AG20443 (cell line): ENCODE measurements around the gene ANKIB1.
"Not testable (repeated sequence)": the region's sequence is repeated elsewhere in the genome, so short reads cannot be mapped to it uniquely, and the experiment has no call there.

Experiments
- DNase-seq: peaks from one replicate; pipeline ENCODE4 v3.0.0; 2012; ENCODE audit warnings: low spot score, mixed read lengths

The ANKIB1 gene

GRCh38 chr7:92410162-92410561, 164.4 kb downstream of the ANKIB1 start:
- DNase-seq, result not testable (repeated sequence)

- DNase-seq, result no peak
Observed at GRCh38 chr7:92412745-92413144, 167.0 kb downstream of the ANKIB1 start.

- DNase-seq, result no peak
Observed at GRCh38 chr7:92413550-92413949, 167.8 kb downstream of the ANKIB1 start.

DNA sequence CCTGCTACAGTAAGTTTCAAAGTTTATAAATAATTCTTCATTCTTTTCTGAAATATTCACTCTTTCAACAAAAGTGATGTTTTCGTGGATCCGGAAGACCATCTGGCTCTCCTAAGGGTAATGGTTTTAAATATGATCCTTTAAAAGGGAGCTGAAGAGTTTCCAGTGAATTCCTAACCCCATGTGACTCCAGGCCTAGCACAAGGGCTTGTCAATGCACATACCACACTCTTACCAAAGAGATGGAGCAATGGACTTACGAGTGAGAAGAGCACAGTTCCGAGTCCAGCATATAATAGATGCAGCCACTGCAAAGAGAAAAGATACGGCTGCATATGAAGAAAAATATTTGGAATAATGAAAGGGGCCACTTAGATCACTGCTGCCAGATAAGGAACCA, 169.5 kb downstream of the ANKIB1 start:
- peak; percentile 46 for DNase-seq

DNA sequence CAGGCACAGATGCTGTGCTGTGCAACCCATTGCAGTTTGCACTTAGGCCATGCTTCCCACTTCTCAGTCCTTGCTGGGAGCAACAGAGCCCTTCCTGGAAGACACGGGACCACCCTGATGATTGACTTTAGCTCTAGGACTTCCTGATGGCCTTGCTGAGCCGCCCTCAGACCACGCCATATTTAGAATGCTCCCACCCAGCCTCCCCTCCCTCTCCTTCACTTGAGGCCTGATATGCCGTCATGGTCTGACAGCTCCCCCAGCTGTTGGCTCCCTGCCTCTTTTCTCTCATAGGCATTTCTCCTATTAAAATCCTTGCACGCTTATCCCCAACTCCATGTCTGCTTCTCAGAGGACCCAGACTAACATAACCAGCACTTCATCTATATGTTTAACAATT, 172.1 kb downstream of the ANKIB1 start:
- DNase-seq, result no peak

DNA sequence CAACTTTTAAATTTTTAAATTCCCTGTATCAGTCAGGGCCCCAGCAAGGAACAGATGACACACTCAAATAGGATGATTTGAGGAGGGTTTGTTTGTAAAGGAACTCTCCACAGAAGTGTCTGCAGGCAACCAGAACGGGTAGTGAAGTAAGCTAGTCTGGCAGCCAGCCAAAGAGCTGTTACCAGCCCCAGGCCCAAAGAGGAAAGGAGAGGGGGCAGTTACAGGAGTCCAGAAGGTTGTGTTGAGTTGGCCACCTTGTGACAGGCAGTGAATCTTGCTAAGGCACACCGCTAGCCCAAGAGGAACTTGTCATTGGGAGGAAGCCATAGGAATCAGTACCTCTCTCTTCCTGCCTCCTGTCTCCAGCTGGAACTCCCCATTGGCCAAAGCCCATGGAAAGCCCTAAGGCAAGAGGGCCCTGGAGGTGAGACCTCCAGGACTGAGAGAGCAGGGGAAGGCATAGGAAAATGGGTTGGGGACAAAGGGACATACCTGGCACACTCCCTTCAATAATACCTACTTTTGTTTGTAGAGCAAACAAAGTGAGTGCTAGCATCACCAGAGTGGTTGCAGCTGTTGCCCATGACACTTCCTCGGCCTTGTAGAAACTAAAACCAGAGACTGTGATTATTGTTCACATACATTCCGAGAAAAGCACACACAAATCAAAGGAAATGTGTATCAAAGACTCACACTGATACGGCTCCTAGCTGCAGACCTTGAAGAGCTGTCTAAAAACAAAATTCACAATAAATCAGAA, 176.1 kb downstream of the ANKIB1 start:
- no peak for DNase-seq

GRCh38 chr7:92422926-92423325, 177.2 kb downstream of the ANKIB1 start:
- DNase-seq, result no peak

GRCh38 chr7:92423710-92424131, 177.9 kb downstream of the ANKIB1 start:
- no peak for DNase-seq

- no peak for DNase-seq
Observed at GRCh38 chr7:92425311-92425947, 179.7 kb downstream of the ANKIB1 start.

DNA sequence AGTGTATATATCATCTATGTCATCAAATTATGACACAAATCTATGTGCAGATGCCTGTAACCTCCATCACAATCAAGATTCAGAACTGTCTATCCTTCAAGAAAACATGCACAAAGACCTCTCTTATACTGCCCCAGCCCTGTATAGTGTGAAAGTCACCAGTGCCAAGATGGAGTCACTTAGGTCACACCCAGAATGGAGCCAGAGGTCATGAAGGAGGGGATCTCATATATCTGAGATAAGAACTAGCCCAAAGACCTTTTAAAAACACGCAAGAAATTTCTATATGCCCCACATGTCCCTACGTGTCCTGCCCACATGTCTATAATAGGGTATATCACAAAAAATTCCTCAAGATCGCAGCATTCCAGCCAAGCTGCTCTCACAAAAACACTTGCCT, 181.4 kb downstream of the ANKIB1 start:
- no peak for DNase-seq

- DNase-seq, result no peak
Observed at GRCh38 chr7:92432299-92432946, 186.6 kb downstream of the ANKIB1 start.

DNA sequence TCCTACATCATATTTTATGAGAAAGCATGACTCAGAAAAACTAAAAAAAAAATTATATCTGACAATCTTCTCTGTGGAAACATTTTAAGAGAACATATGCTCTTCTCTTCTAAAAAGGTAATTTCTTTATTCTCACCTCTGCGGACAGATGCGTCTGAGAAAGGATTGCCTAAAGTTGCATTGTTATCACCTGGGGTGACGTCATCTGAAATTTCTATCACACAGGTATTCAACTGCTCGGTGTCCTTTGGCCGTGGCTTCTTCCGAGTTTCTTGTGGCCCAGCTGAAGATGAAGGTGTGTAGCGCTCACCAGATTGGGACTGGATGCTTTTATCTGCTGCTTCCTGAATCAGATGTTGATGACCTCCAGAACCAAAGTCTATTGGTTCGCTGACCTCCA, 187.2 kb downstream of the ANKIB1 start:
- no peak for DNase-seq

- DNase-seq, result no peak
Observed at GRCh38 chr7:92435542-92435941, 189.8 kb downstream of the ANKIB1 start.

DNA sequence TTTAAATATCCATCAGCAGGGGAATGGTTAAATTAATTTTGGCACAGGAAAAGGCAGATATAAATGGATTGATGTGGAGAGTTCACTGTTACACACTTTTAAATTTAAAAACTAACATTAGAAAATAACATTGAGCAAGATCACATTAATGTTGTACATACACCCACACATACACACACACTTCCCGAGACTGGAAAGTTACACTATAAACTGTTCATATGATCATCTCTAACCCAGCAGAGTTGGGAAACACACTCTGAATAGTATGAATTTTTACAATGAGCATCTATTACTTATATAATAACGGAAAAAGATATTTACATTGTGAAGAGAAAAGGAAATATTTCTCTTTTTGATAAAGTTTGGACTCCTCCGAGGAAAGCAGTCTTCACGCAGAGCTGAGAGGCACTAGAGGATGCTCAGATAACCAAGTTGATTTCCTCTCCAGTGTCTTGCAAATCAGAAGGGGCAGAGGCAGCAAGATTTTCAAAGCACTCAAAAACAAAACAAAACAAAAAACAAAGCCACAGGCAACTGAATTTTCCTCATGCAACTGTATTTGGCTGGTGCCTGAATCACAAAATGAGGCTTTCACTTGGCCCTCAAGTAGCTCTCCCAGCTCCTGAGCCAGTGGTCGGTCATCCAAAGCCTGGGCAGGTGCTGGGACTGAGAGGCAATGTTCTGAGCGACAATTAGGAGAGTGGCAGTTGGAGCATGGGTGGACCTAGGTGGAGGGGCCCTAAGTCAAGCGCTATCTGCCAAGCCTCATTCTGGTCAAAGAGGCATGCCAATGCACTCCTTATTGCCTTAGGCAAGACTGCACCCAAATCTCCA, 191.1 kb downstream of the ANKIB1 start:
- DNase-seq, result no peak

DNA sequence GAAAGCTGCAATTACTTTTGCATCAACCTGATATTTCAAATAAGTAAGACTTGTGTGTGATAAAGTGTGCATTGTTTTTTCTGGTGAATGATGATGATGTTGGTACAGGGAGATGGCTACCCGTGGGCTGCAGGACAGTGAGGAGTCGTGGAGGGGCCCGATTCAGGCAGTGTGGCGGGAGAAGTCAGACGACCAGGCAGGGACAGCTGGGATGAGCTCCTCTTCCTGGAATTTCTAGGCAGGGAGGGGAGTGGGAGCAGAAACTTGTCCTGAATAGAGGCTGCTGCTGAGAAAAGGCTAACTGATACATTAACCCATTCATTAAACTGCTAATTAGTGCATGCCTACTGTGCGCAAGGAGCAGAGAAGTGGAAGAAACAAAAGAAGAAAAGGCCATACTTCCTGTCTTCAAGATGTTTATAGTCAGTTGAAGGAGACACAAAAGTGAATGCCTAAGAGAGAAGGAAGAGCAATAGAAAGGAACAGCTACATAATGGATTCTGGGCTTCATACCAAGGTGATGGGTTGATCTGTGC, 192.2 kb downstream of the ANKIB1 start:
- DNase-seq, result no peak

DNA sequence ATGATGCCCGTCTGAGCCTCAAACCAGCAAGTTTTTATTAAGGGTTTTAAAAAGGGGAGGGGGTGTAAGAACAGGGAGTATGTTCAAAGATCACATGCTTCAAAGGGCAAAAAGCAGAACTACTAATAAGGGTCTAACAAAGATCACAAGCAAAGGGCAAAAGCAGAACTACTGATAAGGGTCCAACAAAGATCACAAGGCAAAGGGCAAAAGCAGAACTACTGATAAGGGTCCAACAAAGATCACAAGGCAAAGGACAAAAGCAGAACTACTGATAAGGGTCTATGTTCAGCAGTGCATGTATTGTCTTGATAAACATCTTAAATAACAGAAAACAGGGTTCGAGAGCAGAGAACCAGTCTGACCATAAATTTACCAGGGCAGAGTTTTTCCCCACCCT, 196.9 kb downstream of the ANKIB1 start:
- DNase-seq, result not testable (repeated sequence)

DNA sequence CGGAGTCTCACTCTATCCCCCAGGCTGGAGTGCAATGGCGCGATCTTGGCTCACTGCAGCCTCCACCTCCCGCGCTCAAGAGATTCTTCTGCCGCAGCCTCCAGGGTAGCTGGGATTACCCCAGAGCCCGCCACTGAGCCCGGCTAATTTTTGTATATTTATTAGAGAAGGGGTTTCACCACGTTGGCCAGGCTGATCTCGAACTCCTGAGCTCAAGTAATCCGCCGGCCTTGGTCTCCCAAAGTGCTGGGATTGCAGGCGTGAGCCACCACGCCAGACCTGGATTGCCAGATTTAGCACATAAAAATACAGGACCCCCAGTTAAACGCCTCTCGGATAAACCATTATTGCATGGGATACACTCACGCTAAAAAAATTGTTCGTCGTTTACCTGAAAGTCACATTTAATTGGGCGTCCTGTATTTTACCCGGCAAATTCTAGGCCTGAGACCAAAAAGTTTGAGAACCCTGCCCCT, 201.1 kb downstream of the ANKIB1 start:
- no peak for DNase-seq

DNA sequence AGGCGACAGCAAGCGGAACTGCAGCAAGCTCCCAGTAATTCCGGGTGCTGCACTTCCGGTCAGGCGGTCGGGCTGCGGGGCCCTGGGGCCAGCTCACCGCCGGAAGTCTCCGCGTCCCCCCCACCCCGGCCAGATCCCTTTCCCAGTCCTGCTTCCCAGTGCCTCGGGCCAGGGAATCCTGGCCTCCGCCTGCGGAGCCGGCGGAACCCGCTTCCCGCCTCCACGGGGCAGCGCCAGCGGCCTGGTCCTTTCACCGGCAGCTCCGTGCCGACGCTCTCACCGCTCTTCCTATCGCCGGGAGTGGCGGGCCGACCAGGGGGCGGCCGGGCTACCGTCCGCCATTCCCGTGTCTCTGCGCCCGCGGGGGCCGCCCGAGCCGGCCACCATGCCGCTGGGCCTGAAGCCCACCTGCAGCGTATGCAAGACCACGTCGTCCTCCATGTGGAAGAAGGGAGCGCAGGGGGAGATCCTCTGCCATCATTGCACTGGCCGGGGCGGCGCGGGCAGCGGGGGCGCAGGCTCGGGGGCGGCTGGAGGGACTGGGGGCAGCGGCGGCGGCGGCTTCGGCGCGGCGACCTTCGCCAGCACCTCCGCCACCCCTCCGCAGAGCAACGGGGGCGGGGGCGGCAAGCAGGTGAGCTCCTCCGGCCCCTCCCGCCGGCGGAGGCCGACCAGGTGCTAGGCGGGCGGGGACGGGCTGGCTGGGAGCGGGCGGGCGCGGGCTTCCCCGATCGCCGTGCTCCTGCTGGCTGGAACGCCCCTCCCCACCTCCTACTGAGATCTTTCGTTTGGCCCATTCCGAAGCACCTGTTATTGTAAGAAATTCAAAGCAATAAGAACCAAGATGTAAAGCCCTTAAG, 201.8 kb downstream of the ANKIB1 start, which contains the start of gene GATAD1:
GATAD1 (plus strand) TSS at position 138 of the 860 bp plus-strand sequence; CDS start at position 386, 248 bp downstream.
- peak; percentile 99 for DNase-seq

GRCh38 chr7:92448205-92448747, 202.5 kb downstream of the ANKIB1 start:
- peak; percentile 43 for DNase-seq
